ENCODE results near the gene ZNF471. TPM values are rescaled to one million over a fixed set of nuclear protein-coding genes. Genes with fewer than 3 reads are reported as not detected.

The ZNF471 gene
- 0.88 and 1.0 TPM in 2 replicates for total RNA-seq (2014; rRNA removed; shearing (Covaris generic))
- 0.63 and 0.69 TPM in 2 replicates for polyA plus RNA-seq (2015; cell fraction: cytosol; rRNA removed)
- 3.7 and 8.9 TPM in 2 replicates for polyA plus RNA-seq (2015; cell fraction: nucleus; rRNA removed)

GRCh38 chr19:56507446-56508289 lies at the start of gene ZNF471:
ZNF471 (plus strand) TSS chr19:56507855; CDS start chr19:56511572, 3,717 bp downstream.
- in situ Hi-C loops (cut with HindIII; ENCODE audit: low pct_unique_long_range_greater_than_20kb, low sequenced_read_pairs): no loop called here
- peak; percentile 94 for DNase-seq (ENCODE audit: low read depth, low spot score)

GRCh38 chr19:56474308-56474707 lies 33.3 kb upstream of the ZNF471 start:
- in situ Hi-C loops (cut with HindIII; ENCODE audit: low pct_unique_long_range_greater_than_20kb, low sequenced_read_pairs): no loop called here
- no peak for DNase-seq (ENCODE audit: low read depth, low spot score)

DNA sequence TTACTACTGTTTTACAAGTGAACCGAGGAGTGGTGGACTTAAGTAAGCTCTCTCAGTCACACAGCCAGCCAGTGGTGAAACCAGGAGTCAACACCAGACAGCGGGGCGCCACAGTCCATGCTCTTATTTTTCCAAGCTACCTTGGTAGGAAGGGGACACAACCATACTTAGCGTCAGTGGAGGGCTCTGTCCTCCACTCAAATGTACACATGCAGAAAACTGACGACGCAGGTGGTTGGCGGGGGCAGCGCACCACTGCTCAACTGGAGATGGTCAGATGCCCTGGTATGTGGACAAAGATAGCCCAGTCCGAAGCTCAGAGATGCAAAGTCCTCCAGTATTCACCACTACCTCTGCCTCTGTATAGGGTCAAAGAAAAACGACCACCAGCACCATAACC lies 31.6 kb upstream of the ZNF471 start:
- in situ Hi-C loops (cut with HindIII; ENCODE audit: low pct_unique_long_range_greater_than_20kb, low sequenced_read_pairs): no loop called here
- no peak for DNase-seq (ENCODE audit: low read depth, low spot score)

DNA sequence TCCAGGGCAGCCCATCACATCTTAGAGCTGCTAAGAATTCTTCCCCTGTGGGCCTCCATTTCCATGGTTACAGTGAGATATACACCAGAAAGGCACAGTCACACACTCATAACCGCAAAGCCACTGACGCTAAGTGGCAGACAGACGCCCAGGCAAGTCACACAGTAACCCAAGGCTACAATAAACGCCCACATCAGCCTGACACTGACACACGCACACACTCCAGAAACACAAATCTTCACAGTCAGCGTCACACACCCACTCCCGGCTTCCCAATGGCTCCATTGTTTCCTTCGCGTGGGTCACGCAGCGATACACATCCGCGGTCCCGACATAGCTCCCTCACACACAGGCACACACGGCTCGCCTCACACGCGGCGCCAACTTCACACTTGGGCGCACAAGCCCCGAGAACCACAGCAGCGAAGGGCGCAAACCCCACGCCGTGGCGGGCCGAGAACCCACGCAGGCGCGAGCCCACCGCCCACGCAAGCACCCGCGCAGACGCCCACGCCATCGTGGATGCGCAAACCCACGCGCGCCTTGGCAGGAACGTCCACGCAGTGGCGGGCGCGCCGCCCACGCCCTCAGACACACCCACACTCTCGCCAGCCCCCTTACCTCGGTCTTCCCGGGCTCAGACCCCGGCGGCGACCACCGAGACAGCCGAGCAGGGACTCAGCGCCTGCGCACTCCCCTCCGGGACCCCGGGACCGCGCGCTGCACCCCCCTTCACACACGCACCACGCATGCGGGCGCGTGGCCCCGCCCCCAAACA lies 30.8 kb upstream of the ZNF471 start, which contains the start of gene ZNF667:
TSS of gene ZNF667 (minus strand) at position 695 of the 778 bp plus-strand sequence. CDS start 14,975 bp downstream, outside the sequence.
- DNase-seq (ENCODE audit: low read depth, low spot score): peak; percentile 8
- in situ Hi-C loops (cut with HindIII; ENCODE audit: low pct_unique_long_range_greater_than_20kb, low sequenced_read_pairs): no loop called here

DNA sequence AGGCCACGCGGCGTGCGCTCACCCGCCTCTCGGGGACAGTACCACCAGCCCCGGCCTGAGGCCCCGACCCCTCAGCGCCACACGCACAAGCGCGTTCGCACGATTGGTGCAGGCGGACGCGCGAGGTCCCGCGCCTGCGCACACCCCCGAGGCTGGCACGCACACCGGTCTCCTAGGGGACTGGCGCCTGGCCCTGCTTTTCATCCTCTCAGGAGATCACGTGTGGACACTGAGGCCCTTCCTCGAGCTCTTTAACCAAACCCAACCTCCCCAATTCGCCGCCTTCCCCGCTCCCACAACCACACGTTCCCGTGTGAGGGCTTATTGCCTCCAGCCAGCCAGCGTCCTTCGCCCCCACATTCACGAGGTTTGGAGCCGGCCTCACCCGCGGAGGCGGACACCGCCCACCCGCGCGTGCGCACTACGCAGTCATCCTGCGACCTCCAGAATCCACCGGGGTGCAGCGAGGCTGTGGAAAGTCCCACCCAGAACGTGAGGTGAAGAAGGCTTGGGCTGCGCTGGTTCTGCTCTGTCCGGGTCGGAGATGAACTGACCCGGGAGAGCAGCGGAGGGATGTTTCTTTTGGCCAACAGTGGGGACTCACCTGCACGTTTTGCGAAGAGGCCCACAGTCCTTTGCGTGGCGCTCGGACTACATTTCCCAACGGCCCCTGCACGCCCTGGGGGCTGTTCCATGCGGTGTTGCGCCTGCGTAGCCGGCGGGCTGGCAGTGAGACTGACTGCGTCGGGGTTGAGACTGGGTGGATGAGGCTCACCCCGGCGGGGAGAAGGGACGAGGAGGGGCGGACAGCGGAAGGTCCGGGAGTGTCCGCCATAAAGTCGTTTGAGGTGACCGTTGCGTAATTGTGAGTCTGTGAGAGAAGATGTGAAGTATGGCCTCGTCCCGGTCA lies 30.0 kb upstream of the ZNF471 start:
- in situ Hi-C loops (cut with HindIII; ENCODE audit: low pct_unique_long_range_greater_than_20kb, low sequenced_read_pairs): no loop called here
- peak; percentile 79 for DNase-seq (ENCODE audit: low read depth, low spot score)

GRCh38 chr19:56491399-56491798 lies 16.3 kb upstream of the ZNF471 start:
- no peak for DNase-seq (ENCODE audit: low read depth, low spot score)
- in situ Hi-C loops (cut with HindIII; ENCODE audit: low pct_unique_long_range_greater_than_20kb, low sequenced_read_pairs): no loop called here

GRCh38 chr19:56504581-56504980 lies 3.1 kb upstream of the ZNF471 start:
- in situ Hi-C loops (cut with HindIII; ENCODE audit: low pct_unique_long_range_greater_than_20kb, low sequenced_read_pairs): no loop called here
- no peak for DNase-seq (ENCODE audit: low read depth, low spot score)

DNA sequence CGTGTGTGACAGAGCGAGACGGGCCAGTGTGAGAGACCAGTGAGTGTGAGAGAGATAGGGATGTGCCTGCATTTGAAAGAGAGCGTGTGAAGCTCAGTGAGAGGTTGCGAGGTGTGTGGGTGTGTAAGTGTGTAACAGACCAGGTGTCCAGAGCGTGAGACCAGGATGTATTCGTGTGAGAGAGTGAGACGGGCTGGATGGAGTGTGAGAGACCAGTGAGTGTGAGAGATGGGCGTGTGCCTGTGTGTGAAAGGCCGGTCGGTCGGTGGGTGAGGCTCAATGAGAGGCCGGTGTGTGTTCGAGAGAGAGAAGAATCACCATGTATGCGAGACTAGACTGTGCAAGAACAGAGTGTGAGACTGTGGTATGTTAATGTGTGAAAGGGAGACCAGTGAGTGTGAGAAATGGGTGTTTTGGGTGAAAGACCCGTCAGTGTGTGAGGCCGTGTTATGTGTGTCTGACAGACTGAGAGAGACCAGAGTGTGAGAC lies 679 bp downstream of the ZNF471 start:
- in situ Hi-C loops (cut with HindIII; ENCODE audit: low pct_unique_long_range_greater_than_20kb, low sequenced_read_pairs): no loop called here
- DNase-seq (ENCODE audit: low read depth, low spot score): no peak

DNA sequence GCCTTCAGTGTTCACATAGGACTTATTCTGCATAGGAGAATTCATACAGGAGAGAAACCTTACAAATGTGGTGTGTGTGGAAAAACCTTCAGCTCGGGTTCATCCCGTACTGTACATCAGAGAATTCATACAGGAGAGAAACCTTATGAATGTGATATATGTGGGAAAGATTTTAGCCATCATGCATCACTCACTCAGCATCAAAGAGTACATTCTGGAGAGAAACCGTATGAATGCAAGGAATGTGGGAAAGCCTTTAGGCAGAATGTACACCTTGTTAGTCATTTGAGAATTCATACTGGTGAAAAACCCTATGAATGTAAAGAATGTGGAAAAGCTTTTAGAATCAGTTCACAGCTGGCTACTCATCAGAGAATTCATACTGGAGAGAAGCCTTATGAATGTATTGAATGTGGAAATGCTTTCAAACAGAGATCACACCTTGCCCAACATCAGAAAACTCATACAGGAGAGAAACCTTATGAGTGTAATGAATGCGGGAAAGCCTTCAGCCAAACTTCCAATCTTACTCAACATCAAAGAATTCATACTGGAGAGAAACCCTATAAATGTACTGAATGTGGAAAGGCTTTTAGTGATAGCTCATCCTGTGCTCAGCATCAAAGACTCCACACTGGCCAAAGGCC lies 17.7 kb downstream of the ZNF471 start:
- no peak for DNase-seq (ENCODE audit: low read depth, low spot score)
- in situ Hi-C loops (cut with HindIII; ENCODE audit: low pct_unique_long_range_greater_than_20kb, low sequenced_read_pairs): no loop called here

DNA sequence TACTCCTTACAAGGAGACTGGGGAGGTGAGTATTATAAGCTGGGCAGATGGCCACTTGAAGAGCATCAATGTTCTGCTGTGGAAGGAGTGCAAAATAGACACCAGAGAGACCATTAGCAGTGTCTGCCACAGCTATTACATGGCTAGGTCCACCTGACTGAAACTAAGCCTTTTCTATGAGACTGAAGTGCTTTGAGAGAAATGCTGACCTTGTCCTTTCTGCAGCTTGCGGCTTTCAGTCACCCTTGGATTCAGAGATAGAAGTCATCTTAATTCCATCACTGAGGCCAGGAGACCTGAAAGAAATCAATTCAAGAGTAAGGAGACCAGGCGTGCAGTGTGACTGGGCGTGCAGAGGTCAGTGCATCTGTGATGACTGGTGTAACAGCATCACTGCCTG lies 29.8 kb downstream of the ZNF471 start:
- DNase-seq (ENCODE audit: low read depth, low spot score): no peak

GRCh38 chr19:56538254-56538760 lies 30.7 kb downstream of the ZNF471 start:
- in situ Hi-C loops (cut with HindIII; ENCODE audit: low pct_unique_long_range_greater_than_20kb, low sequenced_read_pairs): no loop called here
- peak; percentile 81 for DNase-seq (ENCODE audit: low read depth, low spot score)

More for the DNA sequence above, 29.8 kb downstream of the ZNF471 start:
- in situ Hi-C loops (cut with HindIII; ENCODE audit: low pct_unique_long_range_greater_than_20kb, low sequenced_read_pairs): no loop called here

DNA sequence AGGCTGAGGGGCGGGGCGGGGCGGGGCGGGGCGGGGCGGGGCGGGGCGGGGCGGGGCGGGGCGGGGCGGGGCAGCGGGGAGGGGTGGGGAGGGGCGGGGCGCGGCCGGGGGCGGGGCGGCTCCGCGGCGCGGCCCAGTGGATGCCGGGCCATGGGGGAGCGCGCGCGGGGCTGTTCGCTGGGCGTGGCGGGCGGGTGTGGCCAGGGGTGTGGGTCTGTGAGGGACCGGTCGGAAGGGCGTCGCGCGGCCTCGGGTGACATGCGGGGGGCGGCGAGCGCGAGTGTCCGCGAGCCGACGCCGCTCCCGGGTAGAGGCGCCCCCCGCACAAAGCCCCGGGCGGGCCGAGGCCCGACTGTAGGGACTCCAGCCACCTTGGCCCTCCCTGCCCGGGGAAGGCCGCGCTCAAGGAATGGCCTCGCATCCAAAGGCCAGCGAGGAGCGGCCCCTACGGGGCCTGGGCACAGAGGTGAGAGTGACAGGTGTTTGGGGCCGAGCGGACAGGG lies 31.2 kb downstream of the ZNF471 start, which contains the start of gene ZFP28:
TSS of gene ZFP28 (plus strand) at position 188 of the 503 bp plus-strand sequence. CDS start at position 259, 71 bp downstream.
- no peak for DNase-seq (ENCODE audit: low read depth, low spot score)
- in situ Hi-C loops (cut with HindIII; ENCODE audit: low pct_unique_long_range_greater_than_20kb, low sequenced_read_pairs): no loop called here

DNA sequence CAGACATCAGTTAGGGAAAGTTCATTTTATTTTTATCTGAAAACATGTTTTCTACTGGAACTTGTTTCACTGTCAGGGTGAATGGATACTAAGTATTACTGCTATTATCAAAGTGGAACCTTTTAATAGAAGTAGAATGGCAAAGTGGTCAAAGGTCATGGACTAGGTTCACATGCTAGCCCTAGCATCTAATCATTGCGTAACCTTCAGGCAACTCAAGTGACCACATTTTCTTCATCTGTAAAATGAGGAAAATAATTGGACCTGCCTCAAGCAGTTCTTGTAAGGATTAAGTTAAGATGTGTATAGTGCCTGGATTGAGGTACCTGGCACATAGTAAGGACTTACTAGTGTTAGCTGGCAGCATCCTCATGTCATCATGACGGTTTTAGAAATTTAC lies 36.1 kb downstream of the ZNF471 start:
- no peak for DNase-seq (ENCODE audit: low read depth, low spot score)
- in situ Hi-C loops (cut with HindIII; ENCODE audit: low pct_unique_long_range_greater_than_20kb, low sequenced_read_pairs): no loop called here

- DNase-seq (ENCODE audit: low read depth, low spot score): no peak
- in situ Hi-C loops (cut with HindIII; ENCODE audit: low pct_unique_long_range_greater_than_20kb, low sequenced_read_pairs): no loop called here
Observed at GRCh38 chr19:56547535-56547934, 39.9 kb downstream of the ZNF471 start.

- no peak for DNase-seq (ENCODE audit: low read depth, low spot score)
- in situ Hi-C loops (cut with HindIII; ENCODE audit: low pct_unique_long_range_greater_than_20kb, low sequenced_read_pairs): no loop called here
Observed at GRCh38 chr19:56554272-56554869, 46.7 kb downstream of the ZNF471 start.

DNA sequence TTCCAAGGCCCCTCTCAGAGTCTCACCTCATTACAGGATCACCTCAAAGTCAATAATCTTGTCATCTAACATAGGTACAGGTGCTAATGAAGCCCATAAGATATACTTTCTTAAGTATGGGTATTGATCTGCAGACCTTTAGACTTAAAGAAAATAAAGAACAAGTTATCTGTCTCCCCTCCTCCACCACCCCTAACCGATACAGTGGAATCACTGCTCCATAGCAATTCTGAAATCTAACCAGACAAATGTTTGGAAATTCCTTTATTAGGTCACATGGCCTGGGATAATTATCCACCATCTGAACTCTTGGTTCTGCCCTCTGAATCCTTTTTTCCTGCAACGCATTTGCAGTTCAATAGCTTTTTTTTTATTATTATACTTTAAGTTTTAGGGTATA lies 55.1 kb downstream of the ZNF471 start:
- in situ Hi-C loops (cut with HindIII; ENCODE audit: low pct_unique_long_range_greater_than_20kb, low sequenced_read_pairs): no loop called here
- no peak for DNase-seq (ENCODE audit: low read depth, low spot score)
